ENCODE measurements around the gene TMEM139.

TMEM139 gene

DNA sequence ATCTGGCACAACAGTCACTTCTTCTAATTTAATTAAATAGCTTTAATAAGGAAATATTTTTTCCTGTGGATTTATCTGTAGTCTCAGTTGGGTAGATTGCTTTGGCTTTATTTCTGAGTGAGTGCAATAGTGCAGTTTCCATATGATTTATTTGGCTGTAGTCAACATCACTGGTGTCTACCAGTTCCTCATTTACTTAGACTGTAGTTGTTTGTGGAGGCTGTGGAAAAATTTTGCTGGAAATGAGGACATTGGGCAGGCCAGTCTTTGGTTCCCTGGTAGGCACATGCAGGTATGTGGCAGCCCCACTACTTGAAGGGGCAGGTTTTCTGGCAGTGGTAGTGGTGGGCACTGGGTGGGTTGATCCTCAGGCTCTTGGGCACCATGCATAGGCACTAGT, 47.4 kb upstream of the TMEM139 start:
- Histone ChIP-seq H3K27me3 (ENCODE audit: insufficient read depth, poor library complexity, severe bottlenecking) (no peaks in the 10 kb centered on the region), H3K27ac (replicated peaks) (no peak overlapping the region), H3K4me3 (replicated peaks; ENCODE audit: insufficient read depth, low read length) (no peak overlapping the region)
- TF ChIP-seq, protein P1, sequence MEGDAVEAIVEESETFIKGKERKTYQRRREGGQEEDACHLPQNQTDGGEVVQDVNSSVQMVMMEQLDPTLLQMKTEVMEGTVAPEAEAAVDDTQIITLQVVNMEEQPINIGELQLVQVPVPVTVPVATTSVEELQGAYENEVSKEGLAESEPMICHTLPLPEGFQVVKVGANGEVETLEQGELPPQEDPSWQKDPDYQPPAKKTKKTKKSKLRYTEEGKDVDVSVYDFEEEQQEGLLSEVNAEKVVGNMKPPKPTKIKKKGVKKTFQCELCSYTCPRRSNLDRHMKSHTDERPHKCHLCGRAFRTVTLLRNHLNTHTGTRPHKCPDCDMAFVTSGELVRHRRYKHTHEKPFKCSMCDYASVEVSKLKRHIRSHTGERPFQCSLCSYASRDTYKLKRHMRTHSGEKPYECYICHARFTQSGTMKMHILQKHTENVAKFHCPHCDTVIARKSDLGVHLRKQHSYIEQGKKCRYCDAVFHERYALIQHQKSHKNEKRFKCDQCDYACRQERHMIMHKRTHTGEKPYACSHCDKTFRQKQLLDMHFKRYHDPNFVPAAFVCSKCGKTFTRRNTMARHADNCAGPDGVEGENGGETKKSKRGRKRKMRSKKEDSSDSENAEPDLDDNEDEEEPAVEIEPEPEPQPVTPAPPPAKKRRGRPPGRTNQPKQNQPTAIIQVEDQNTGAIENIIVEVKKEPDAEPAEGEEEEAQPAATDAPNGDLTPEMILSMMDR (IDR thresholded peaks at IDR 0.05; ENCODE audit: insufficient read depth, low read length), result no peak
- TF ChIP-seq REST (IDR thresholded peaks at IDR 0.05; ENCODE audit: insufficient replicate concordance, low read depth), result no peak
- TF ChIP-seq SPI1 (IDR thresholded peaks at IDR 0.05; ENCODE audit: borderline replicate concordance, low read depth), result peak; percentile 83
- TF ChIP-seq POLR2AphosphoS5 (IDR thresholded peaks at IDR 0.05; ENCODE audit: low read depth), result no peak
- TF ChIP-seq GABPA (IDR thresholded peaks at IDR 0.05; ENCODE audit: low read depth), result no peak
- DNase-seq (ENCODE audit: low read depth in 1 of 2, low spot score in 1 of 2), result no peak

DNA sequence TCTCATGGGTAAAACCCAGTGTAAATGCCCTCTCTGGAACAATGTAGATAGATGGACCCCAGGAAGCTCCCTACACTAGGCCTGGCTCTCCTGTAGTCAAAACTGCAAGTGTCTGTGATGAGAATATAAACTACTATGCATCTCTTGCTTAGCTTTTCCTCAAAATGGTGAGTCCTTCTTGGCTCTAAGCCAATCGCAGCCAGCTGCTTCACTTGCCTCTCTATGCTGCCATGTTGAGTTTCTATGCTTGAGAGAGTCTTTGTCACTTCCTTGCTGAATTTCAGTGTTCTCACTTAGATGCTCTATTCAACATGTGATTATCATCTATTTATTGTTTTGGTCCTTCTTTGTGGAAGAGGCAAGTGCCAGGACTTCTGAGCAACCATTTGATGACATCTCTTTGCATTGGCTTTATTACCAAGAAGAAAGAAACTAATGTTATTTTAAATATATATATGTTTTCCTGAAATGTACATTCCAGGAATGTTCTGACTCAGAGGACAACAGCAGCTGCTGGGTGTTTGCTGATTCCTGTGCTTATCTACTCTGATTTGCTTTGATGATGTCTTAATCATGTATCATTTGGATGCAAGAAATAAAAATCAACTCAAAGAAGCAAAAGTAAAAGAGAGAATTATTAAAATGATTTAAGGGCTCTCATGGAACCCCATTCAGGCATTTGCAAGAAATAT, 46.3 kb upstream of the TMEM139 start:
- no peak overlapping the region for H3K4me3 ChIP-seq (replicated peaks; ENCODE audit: insufficient read depth, low read length)
- no peaks in the 10 kb centered on the region for H3K27me3 ChIP-seq (ENCODE audit: insufficient read depth, poor library complexity, severe bottlenecking)
- no peak for TF ChIP-seq GABPA (IDR thresholded peaks at IDR 0.05; ENCODE audit: low read depth)
- H3K27ac ChIP-seq (replicated peaks), result peak overlapping the region; percentile 76
- no peak for DNase-seq (ENCODE audit: low read depth in 1 of 2, low spot score in 1 of 2)

GRCh38 chr7:143239813-143240212, 44.9 kb upstream of the TMEM139 start:
- Histone ChIP-seq H3K4me3 (replicated peaks; ENCODE audit: insufficient read depth, low read length) (no peak overlapping the region), H3K27me3 (ENCODE audit: insufficient read depth, poor library complexity, severe bottlenecking) (no peaks in the 10 kb centered on the region), H3K27ac (replicated peaks) (peak overlapping the region; percentile 76)
- TF ChIP-seq REST (IDR thresholded peaks at IDR 0.05; ENCODE audit: insufficient replicate concordance, low read depth) (peak; percentile 17), POLR2AphosphoS5 (IDR thresholded peaks at IDR 0.05; ENCODE audit: low read depth) (no peak), SPI1 (IDR thresholded peaks at IDR 0.05; ENCODE audit: borderline replicate concordance, low read depth) (peak; percentile 39), GABPA (IDR thresholded peaks at IDR 0.05; ENCODE audit: low read depth) (no peak)
- TF ChIP-seq, protein P1 (IDR thresholded peaks at IDR 0.05; ENCODE audit: insufficient read depth, low read length), result no peak
- peak; percentile 69 to 87 for DNase-seq (ENCODE audit: low read depth in 1 of 2, low spot score in 1 of 2)

GRCh38 chr7:143240291-143241168, 44.2 kb upstream of the TMEM139 start:
- TF ChIP-seq, protein P1 (IDR thresholded peaks at IDR 0.05; ENCODE audit: insufficient read depth, low read length), result peak; percentile 92
- TF ChIP-seq GABPA (IDR thresholded peaks at IDR 0.05; ENCODE audit: low read depth), result no peak
- peak; percentile 55 to 83 for DNase-seq (ENCODE audit: low read depth in 1 of 2, low spot score in 1 of 2)

More at GRCh38 chr7:143240291-143241168, 44.2 kb upstream of the TMEM139 start:
- no peaks in the 10 kb centered on the region for H3K27me3 ChIP-seq (ENCODE audit: insufficient read depth, poor library complexity, severe bottlenecking)
- H3K27ac ChIP-seq (replicated peaks), result peak overlapping the region; percentile 76
- H3K4me3 ChIP-seq (replicated peaks; ENCODE audit: insufficient read depth, low read length), result 0 out of 2 replicates have a peak overlapping the region, but pooled peaks have one; percentile 2

Data from HL-60 (cell line).